ENCODE measurements around the gene B3GNT4.

B3GNT4 gene

DNA sequence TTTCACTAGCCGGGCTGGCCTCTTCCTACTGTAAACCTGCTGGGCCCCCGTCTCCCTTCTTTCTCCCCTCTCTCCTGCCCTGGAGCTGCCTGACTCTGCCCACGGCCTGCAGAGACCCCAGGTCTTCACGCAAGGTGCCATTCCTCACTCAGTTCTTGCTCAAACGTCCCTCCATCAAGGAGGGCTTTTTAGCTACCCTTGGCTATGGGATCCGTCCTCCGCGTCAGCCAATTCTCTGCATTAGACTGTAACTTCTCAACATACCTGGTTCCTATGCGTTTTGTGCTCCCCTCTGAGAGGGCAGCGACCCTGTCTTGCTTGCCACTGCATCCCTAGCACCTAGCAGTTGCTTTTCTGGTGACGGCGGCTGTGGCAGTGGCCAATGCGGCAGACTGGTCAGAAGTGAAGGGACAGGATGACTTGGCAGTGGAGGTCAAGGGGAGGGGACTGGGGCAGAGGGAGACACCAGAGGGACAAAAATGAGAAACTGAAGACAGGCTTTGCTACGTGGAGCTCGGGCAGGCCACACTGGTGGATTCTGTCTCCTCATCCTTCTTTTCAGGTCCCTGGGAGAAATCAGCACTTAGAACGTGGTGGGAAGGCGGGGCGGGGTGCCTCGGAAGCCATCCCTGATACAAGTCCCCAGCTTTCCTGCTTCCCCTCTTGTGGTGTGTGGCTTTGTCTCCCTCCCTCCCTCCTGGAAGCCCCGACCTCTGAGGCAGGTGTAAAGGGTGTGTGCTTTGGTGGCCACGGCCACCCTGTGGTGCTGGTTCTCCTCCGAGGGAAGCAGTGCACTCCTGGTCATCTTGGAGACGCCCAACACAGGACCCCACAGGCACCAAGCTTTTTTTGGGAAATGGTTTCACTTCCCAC is 1.8 kb downstream of the B3GNT4 start:
- no peak overlapping the region for H3K4me3 ChIP-seq (ENCODE audit: low read depth, low read length)
- TF ChIP-seq CTCF (IDR thresholded peaks at IDR 0.05; ENCODE audit: borderline replicate concordance, insufficient read depth, low read depth, low read length), result no peak

- no peak for TF ChIP-seq CTCF (IDR thresholded peaks at IDR 0.05; ENCODE audit: borderline replicate concordance, insufficient read depth, low read depth, low read length)
- H3K4me3 ChIP-seq (ENCODE audit: low read depth, low read length), result no peak overlapping the region
These were observed 2.8 kb downstream of the B3GNT4 start for GRCh38 chr12:122206111-122206881.

GRCh38 chr12:122206976-122207375 is 3.5 kb downstream of the B3GNT4 start:
- TF ChIP-seq CTCF (IDR thresholded peaks at IDR 0.05; ENCODE audit: borderline replicate concordance, insufficient read depth, low read depth, low read length), result no peak
- H3K4me3 ChIP-seq (ENCODE audit: low read depth, low read length), result no peak overlapping the region

DNA sequence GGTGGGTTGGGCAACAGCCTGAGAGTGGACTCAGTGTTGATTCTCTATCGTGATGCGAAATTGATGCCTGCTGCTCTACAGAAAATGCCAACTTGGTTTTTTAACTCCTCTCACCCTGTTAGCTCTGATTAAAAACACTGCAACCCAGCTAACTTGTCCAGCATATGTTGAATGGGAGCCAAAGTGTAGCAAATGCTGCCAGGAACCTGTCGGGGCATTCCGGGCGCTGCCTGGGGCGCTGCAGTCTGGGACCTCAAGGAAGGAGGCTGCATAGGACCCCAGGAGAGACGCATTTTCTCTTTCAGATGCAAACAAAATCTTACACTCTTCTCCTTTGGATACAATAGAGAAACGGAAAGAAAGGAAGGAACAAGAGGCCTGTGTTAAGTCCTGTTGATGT is 3.9 kb downstream of the B3GNT4 start:
- no peak overlapping the region for H3K4me3 ChIP-seq (ENCODE audit: low read depth, low read length)
- no peak for TF ChIP-seq CTCF (IDR thresholded peaks at IDR 0.05; ENCODE audit: borderline replicate concordance, insufficient read depth, low read depth, low read length)

DNA sequence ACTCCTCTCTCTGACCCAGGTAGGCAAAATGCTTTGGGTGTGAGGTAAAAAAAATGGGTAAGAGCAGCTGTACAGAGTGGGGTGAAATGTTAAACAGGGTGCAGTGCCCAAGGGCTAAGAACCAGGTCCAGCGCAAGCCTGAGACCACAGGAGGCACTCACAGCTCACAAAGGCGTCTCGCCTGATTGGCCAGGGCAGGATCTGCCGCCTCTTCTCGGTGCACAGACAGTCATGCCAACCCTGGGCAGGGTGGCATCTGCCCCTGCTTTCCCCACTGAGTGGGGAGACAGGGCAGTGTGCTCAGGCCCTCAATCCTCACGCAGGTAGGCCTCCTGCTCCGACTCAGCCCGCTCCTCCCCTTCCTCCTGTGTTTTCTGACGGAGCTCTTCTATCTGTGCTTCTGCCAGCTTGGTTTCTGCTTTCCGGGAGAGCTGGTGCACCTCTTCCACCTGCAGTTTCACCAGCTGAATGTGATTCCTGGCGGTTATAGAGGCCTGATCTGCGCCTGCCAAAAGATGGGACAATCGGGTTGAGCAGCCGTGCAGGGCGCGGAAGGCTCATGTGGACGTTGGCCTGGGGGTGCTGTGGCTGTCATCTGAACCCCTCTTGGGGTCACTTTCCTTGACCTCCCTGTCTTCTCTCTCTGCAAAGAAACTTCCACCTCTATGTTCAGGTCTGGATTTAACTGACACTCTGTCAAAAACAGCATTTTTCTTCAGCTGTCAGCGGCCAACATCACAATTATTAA is 4.7 kb downstream of the B3GNT4 start:
- TF ChIP-seq CTCF (IDR thresholded peaks at IDR 0.05; ENCODE audit: borderline replicate concordance, insufficient read depth, low read depth, low read length), result no peak

GRCh38 chr12:122215771-122216170 is 12.3 kb downstream of the B3GNT4 start:
- no peak overlapping the region for H3K4me3 ChIP-seq (ENCODE audit: low read depth, low read length)
- no peak for TF ChIP-seq CTCF (IDR thresholded peaks at IDR 0.05; ENCODE audit: borderline replicate concordance, insufficient read depth, low read depth, low read length)

More for the DNA sequence above, 4.7 kb downstream of the B3GNT4 start:
- no peak overlapping the region for H3K4me3 ChIP-seq (ENCODE audit: low read depth, low read length)

All from GM12875 (cell line).